Measurements from ENCODE around the gene SGSH. TPM values are rescaled to one million over a fixed set of nuclear protein-coding genes. Genes with fewer than 3 reads are reported as not detected.

SGSH gene
- total RNA-seq, 4 donors from 2014 or later: 26.1 to 50.5 (median 34.6) TPM

DNA sequence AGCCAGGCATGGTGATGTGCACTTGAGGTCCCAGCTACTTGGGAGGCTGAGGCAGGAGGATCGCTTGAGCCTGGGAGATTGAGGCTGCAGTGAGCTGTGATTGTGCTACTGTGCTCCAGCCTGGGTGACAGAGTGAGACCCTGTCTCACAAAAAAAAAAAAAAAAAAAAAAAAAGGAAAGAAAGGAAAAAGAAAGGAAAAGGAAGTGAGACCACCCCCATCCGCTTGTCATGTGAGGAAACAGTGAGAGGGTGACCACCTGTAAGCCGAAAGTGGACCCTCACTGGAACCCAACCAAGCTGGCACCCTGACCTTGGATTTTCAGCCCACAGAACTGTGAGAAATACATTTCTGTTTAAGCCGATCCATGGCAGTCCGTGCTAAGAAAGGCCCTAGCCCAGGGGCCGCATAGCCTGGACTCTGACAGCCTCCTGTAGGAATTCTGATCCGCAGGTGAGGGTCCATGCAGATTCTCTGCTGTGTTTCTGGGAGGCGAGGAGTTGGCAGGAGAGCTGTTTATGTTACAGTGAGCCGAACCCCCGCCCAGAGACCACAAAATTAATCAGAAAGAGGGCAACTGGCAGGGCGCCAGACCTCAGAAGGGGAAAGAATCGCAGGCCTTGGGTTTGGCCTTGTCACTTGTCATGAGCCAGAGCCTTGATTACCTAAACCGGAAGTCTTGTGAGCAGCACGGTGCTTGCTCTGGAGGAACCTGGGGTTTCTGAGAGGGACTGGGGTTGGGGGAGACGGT, 945 bp downstream of the SGSH start:
- Histone ChIP-seq H3K4me3 (peak overlapping the region; percentile 67 to 100 (median 88)), H3K27me3 (no peaks in the 10 kb centered on the region), H3K9me3 (no peaks in the 10 kb centered on the region), H3K4me1 (peaks cover 0 to 35% (median 9%) of the 10 kb centered on the region in 4 donors), H3K27ac (peak overlapping the region; percentile 69 to 96 (median 84)), H3K36me3 (peaks cover 0 to 53% (median 0%) of the 10 kb centered on the region in 3 donors)
- TF ChIP-seq POLR2A (IDR thresholded peaks at IDR 0.05) (peak in 1 of 2 donors; percentile 21), EP300 (IDR thresholded peaks at IDR 0.05) (peak; percentile 74 to 77)
- TF ChIP-seq, protein P1, sequence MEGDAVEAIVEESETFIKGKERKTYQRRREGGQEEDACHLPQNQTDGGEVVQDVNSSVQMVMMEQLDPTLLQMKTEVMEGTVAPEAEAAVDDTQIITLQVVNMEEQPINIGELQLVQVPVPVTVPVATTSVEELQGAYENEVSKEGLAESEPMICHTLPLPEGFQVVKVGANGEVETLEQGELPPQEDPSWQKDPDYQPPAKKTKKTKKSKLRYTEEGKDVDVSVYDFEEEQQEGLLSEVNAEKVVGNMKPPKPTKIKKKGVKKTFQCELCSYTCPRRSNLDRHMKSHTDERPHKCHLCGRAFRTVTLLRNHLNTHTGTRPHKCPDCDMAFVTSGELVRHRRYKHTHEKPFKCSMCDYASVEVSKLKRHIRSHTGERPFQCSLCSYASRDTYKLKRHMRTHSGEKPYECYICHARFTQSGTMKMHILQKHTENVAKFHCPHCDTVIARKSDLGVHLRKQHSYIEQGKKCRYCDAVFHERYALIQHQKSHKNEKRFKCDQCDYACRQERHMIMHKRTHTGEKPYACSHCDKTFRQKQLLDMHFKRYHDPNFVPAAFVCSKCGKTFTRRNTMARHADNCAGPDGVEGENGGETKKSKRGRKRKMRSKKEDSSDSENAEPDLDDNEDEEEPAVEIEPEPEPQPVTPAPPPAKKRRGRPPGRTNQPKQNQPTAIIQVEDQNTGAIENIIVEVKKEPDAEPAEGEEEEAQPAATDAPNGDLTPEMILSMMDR (IDR thresholded peaks at IDR 0.05): no peak
- WGBS, 2 donors: 27 to 33% methylated on average over 15 of the region's 15 CpGs
- peak; percentile 47 to 80 for DNase-seq (ENCODE audit: low spot score in 2 of 2)

DNA sequence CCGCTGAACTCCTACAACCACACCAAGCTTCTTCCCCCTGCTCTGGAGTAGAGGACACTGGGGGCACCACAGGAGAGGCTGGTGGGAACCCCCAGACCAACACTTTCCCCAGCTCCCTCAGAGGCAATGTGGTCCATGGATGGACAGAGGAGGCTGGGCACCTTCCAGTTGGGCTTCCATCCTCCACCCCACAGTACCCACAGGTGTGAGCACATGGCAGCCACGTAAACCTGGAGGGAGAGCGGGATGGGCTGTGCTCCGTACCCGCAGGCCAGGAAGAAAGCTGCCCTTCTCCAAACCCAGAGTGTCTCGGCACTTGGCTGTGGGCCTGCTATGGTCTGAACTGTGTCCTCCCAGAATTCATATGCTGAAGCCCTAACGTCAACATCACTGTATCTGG, 1.7 kb downstream of the SGSH start:
- H3K9me3 ChIP-seq: no peaks in the 10 kb centered on the region
- no peak overlapping the region for H3K4me3 ChIP-seq
- no peaks in the 10 kb centered on the region for H3K27me3 ChIP-seq
- no peak for DNase-seq (ENCODE audit: low spot score in 2 of 2)
- peaks cover 0 to 35% (median 9%) of the 10 kb centered on the region in 4 donors for H3K4me1 ChIP-seq
- WGBS, 2 donors: 94 to 96% methylated on average over 6 to 7 of the region's 7 CpGs
- H3K36me3 ChIP-seq: peaks cover 0 to 60% (median 0%) of the 10 kb centered on the region in 3 donors
- TF ChIP-seq EP300 (IDR thresholded peaks at IDR 0.05): no peak
- TF ChIP-seq, protein P1 (IDR thresholded peaks at IDR 0.05): no peak
- TF ChIP-seq POLR2A (IDR thresholded peaks at IDR 0.05): no peak
- peak overlapping the region in 1 of 4 donors; percentile 96 for H3K27ac ChIP-seq

DNA sequence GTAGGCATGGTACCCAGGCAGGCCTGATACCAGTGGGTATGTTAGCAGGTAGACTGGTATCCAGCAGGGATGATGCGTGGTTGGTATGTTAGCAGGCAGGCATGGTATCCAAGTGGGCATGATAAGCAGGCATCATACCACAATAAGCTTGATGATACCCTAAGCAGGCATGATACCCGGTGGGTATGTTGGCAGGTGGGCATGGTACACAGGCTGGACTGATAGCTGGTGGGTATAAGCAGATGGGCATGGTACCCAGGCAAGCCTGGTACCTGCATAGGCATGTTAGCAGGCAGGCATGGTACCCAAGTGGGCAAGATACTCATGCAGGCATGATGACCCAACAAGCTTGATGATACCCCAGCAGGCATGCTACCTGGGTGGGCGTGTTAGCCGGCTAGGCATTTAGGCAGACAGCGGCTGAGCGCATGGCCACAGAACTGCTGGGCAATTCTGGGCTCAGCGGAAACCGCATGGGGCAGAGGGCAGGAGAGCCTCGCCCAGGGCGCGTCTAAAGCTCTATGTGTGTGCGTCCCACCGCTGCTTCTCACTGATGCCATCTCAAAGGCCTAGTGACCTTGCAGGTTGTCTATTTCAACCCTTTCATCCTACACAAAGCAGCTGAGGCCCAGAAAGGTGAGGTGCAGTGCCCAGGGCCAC, 2.3 kb downstream of the SGSH start:
- DNase-seq (ENCODE audit: low spot score in 2 of 2): no peak
- Histone ChIP-seq H3K27me3 (no peaks in the 10 kb centered on the region), H3K27ac (no peak overlapping the region), H3K4me3 (no peak overlapping the region), H3K36me3 (peaks cover 0 to 60% (median 0%) of the 10 kb centered on the region in 3 donors), H3K9me3 (no peaks in the 10 kb centered on the region), H3K4me1 (peaks cover 0 to 35% (median 9%) of the 10 kb centered on the region in 4 donors)
- WGBS, 2 donors: 91 to 98% methylated on average over 8 to 11 of the region's 13 CpGs
- TF ChIP-seq EP300 (IDR thresholded peaks at IDR 0.05) (no peak), POLR2A (IDR thresholded peaks at IDR 0.05) (no peak)
- TF ChIP-seq, protein P1 (IDR thresholded peaks at IDR 0.05): no peak

DNA sequence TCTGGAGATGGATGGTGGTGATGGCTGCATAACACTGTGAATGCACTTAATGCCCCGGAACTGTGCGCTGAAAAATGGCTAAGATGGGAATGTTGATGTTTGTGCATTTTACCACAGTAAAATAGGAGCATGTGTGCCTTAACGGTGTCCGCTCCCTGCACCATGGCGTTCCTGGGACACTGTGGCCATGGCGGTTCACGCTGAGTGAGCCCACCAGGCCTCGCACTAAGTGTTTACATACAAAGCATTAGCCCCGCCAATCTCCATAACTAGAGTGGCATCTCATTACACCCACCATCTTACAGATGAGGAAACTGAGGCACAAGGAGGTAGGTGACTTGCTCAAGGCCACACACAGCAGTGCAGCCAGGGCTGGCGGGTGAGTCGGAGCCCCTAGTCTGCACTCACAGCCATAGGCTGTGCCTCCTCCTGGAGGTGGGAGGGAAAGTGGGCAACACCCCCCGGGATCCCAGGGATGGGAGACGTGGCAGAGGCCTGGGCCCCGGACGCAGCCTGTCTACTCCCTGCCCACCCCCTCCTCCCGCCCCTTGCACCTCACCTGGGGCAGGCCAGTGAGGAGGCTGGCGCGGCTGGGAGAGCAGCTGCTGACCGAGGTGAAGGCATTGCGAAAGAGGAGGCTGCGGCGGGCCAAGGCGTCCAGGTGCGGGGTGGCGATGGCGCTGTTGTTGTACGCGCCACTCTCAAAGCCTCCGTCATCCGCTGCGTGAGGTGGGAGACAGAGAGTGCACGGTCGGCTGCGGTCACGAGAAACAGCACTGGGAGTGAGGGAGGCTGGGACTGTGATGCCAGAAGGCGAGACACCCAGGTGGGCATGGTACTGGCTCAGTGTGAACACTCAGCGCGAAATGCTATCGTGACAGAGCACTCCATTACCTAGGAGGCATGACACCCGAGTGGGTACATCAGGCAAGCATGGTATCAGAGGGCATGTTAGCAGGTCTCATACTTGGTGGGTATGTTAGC, 3.4 kb downstream of the SGSH start:
- Histone ChIP-seq H3K9me3 (no peaks in the 10 kb centered on the region), H3K4me3 (no peak overlapping the region), H3K27me3 (no peaks in the 10 kb centered on the region), H3K27ac (no peak overlapping the region), H3K4me1 (peaks cover 0 to 26% (median 9%) of the 10 kb centered on the region in 4 donors), H3K36me3 (peaks cover 0 to 68% (median 3%) of the 10 kb centered on the region in 3 donors)
- TF ChIP-seq POLR2A (IDR thresholded peaks at IDR 0.05): no peak
- TF ChIP-seq, protein P1 (IDR thresholded peaks at IDR 0.05): no peak
- no peak for TF ChIP-seq EP300 (IDR thresholded peaks at IDR 0.05)
- no peak for DNase-seq (ENCODE audit: low spot score in 2 of 2)
- 95% methylated on average over 37 to 40 of the region's 40 CpGs for WGBS, 2 donors

Measured in tibial nerve (tissue), 4 donors.